ENCODE measurements around the gene MBD2. TPM values are rescaled to one million over a fixed set of nuclear protein-coding genes. Genes with fewer than 3 reads are reported as not detected.
A peak's percentile ranks its signal among the peaks of the same experiment; 100 is the strongest.
"Not testable (repeated sequence)": the region's sequence is repeated elsewhere in the genome, so short reads cannot be mapped to it uniquely, and the experiment has no call there.

MBD2 gene
- 100 to 1,000 TPM in 1 of 2 experiments, 10 to 100 TPM in 1; 96.3 to 104 TPM for total RNA-seq

- Mint-ChIP-seq H3K9me3 (no peaks in the 10 kb centered on the region), H3K4me3 (peak within 1 kb of the TSS; percentile 96), H3K36me3 (peaks cover 3% of the 10 kb centered on the region), H3K27ac (peak within 1 kb of the TSS; percentile 98), H3K27me3 (peaks cover 2% of the 10 kb centered on the region), H3K4me1 (peaks cover 33% of the 10 kb centered on the region)
- POLR2A ChIA-PET = interaction anchor here (0.6 to 1.7 kb wide), 5 partner anchors 13 to 133 kb away, joined by 3 to 33 read pairs (median 7); partner anchors contain the start of genes C18orf54, POLI and STARD6
- ATAC-seq (ENCODE audit: low read depth) (peak; percentile 95), DNase-seq (peak; percentile 97)
These were observed at the start of gene MBD2 for GRCh38 chr18:54224379-54225014. Gene MBD2, minus strand, starts transcription at chr18:54224669. Its CDS starts 110 bp downstream, at chr18:54224559.

GRCh38 chr18:54269893-54270844, 45.7 kb upstream of the MBD2 start:
- Mint-ChIP-seq H3K36me3 (peaks cover 5% of the 10 kb centered on the region), H3K9me3 (no peaks in the 10 kb centered on the region), H3K27me3 (no peaks in the 10 kb centered on the region), H3K27ac (peak overlapping the region; percentile 95), H3K4me3 (peak overlapping the region; percentile 89), H3K4me1 (peaks cover 18% of the 10 kb centered on the region)
- ATAC-seq (ENCODE audit: low read depth) (peak; percentile 57), DNase-seq (no peak)
- POLR2A ChIA-PET = interaction anchor here (0.7 to 3.6 kb wide), 6 partner anchors 32 to 106 kb away, joined by 3 to 38 read pairs (median 19); partner anchors contain the start of genes C18orf54, MBD2 and STARD6

- DNase-seq = no peak
- Mint-ChIP-seq H3K4me1 (peaks cover 21% of the 10 kb centered on the region), H3K27ac (peak overlapping the region; percentile 95), H3K9me3 (no peaks in the 10 kb centered on the region), H3K36me3 (peaks cover 5% of the 10 kb centered on the region), H3K27me3 (no peaks in the 10 kb centered on the region), H3K4me3 (peak overlapping the region; percentile 89)
- no peak for ATAC-seq (ENCODE audit: low read depth)
- POLR2A ChIA-PET = interaction anchor here (0.7 to 3.6 kb wide), 6 partner anchors 31 to 462 kb away, joined by 3 to 38 read pairs (median 18); partner anchors contain the start of genes C18orf54, MBD2 and STARD6
These were observed 44.3 kb upstream of the MBD2 start for GRCh38 chr18:54268751-54269150.

GRCh38 chr18:54267701-54268100, 43.2 kb upstream of the MBD2 start:
- Mint-ChIP-seq H3K27ac (no peak overlapping the region), H3K36me3 (peaks cover 5% of the 10 kb centered on the region), H3K4me1 (peaks cover 25% of the 10 kb centered on the region), H3K9me3 (no peaks in the 10 kb centered on the region), H3K4me3 (no peak overlapping the region), H3K27me3 (no peaks in the 10 kb centered on the region)
- DNase-seq = no peak
- ATAC-seq (ENCODE audit: low read depth) = no peak
- POLR2A ChIA-PET = interaction anchor here (2.1 kb wide), 1 partner anchor 43 kb away, joined by 7 read pairs; the partner anchor contains the start of gene MBD2

- H3K4me3 Mint-ChIP-seq = peak overlapping the region; percentile 35
- POLR2A ChIA-PET = interaction anchor here (1.0 kb wide), 1 partner anchor 39 kb away, joined by 4 read pairs; the partner anchor contains the start of gene MBD2
- peaks cover 2% of the 10 kb centered on the region for H3K36me3 Mint-ChIP-seq
- no peaks in the 10 kb centered on the region for H3K27me3 Mint-ChIP-seq
- peaks cover 22% of the 10 kb centered on the region for H3K4me1 Mint-ChIP-seq
- ATAC-seq (ENCODE audit: low read depth) (peak; percentile 57), DNase-seq (no peak)
- no peaks in the 10 kb centered on the region for H3K9me3 Mint-ChIP-seq
- peak overlapping the region; percentile 78 for H3K27ac Mint-ChIP-seq
These were observed 39.5 kb upstream of the MBD2 start for GRCh38 chr18:54263904-54264336.

GRCh38 chr18:54261894-54262293, 37.4 kb upstream of the MBD2 start:
- DNase-seq (no peak), ATAC-seq (ENCODE audit: low read depth) (peak; percentile 22)
- no peaks in the 10 kb centered on the region for H3K27me3 Mint-ChIP-seq
- H3K36me3 Mint-ChIP-seq = peaks cover 2% of the 10 kb centered on the region
- POLR2A ChIA-PET = no interaction called here
- no peaks in the 10 kb centered on the region for H3K9me3 Mint-ChIP-seq
- peak overlapping the region; percentile 51 for H3K27ac Mint-ChIP-seq
- no peak overlapping the region for H3K4me3 Mint-ChIP-seq
- H3K4me1 Mint-ChIP-seq = peaks cover 22% of the 10 kb centered on the region

- POLR2A ChIA-PET = interaction anchor here (0.7 kb wide), 1 partner anchor 141 kb away, joined by 3 read pairs; no protein-coding TSS in a partner anchor
- DNase-seq (no peak), ATAC-seq (ENCODE audit: low read depth) (no peak)
- Mint-ChIP-seq H3K27ac (no peak overlapping the region), H3K27me3 (peaks cover 4% of the 10 kb centered on the region), H3K9me3 (no peaks in the 10 kb centered on the region), H3K4me1 (peaks cover 18% of the 10 kb centered on the region), H3K4me3 (no peak overlapping the region), H3K36me3 (peaks cover 2% of the 10 kb centered on the region)
These were observed 36.1 kb upstream of the MBD2 start for GRCh38 chr18:54260396-54261072.

- ATAC-seq (ENCODE audit: low read depth); H3K36me3 Mint-ChIP-seq; H3K27ac Mint-ChIP-seq; H3K4me3 Mint-ChIP-seq; H3K4me1 Mint-ChIP-seq; DNase-seq; H3K9me3 Mint-ChIP-seq; POLR2A ChIA-PET: not testable (repeated sequence)
- peaks cover 11% of the 10 kb centered on the region for H3K27me3 Mint-ChIP-seq
These were observed 33.3 kb upstream of the MBD2 start for GRCh38 chr18:54257818-54258217.

GRCh38 chr18:54257015-54257414, 32.5 kb upstream of the MBD2 start:
- H3K27ac Mint-ChIP-seq = no peak overlapping the region
- no peak overlapping the region for H3K4me3 Mint-ChIP-seq
- peaks cover 7% of the 10 kb centered on the region for H3K4me1 Mint-ChIP-seq
- H3K27me3 Mint-ChIP-seq = peaks cover 11% of the 10 kb centered on the region
- ATAC-seq (ENCODE audit: low read depth) = no peak
- DNase-seq = no peak
- POLR2A ChIA-PET = no interaction called here
- H3K9me3 Mint-ChIP-seq = no peaks in the 10 kb centered on the region
- no peaks in the 10 kb centered on the region for H3K36me3 Mint-ChIP-seq

GRCh38 chr18:54255141-54255540, 30.7 kb upstream of the MBD2 start:
- H3K4me3 Mint-ChIP-seq = no peak overlapping the region
- H3K36me3 Mint-ChIP-seq = no peaks in the 10 kb centered on the region
- H3K4me1 Mint-ChIP-seq = peaks cover 5% of the 10 kb centered on the region
- ATAC-seq (ENCODE audit: low read depth) = no peak
- no peak overlapping the region for H3K27ac Mint-ChIP-seq
- peaks cover 2% of the 10 kb centered on the region for H3K9me3 Mint-ChIP-seq
- H3K27me3 Mint-ChIP-seq = peaks cover 11% of the 10 kb centered on the region
- DNase-seq = no peak
- POLR2A ChIA-PET = no interaction called here

- H3K27me3 Mint-ChIP-seq = peaks cover 11% of the 10 kb centered on the region
- ATAC-seq (ENCODE audit: low read depth) (no peak), DNase-seq (no peak)
- peaks cover 2% of the 10 kb centered on the region for H3K9me3 Mint-ChIP-seq
- POLR2A ChIA-PET = no interaction called here
- H3K27ac Mint-ChIP-seq = no peak overlapping the region
- peaks cover 5% of the 10 kb centered on the region for H3K4me1 Mint-ChIP-seq
- H3K36me3 Mint-ChIP-seq = no peaks in the 10 kb centered on the region
- H3K4me3 Mint-ChIP-seq = no peak overlapping the region
These were observed 29.8 kb upstream of the MBD2 start for GRCh38 chr18:54254265-54254758.

GRCh38 chr18:54251606-54252390, 27.3 kb upstream of the MBD2 start:
- POLR2A ChIA-PET = no interaction called here

More at GRCh38 chr18:54251606-54252390, 27.3 kb upstream of the MBD2 start:
- Mint-ChIP-seq H3K4me3 (no peak overlapping the region), H3K9me3 (peaks cover 2% of the 10 kb centered on the region), H3K27me3 (peaks cover 13% of the 10 kb centered on the region), H3K36me3 (peaks cover 3% of the 10 kb centered on the region), H3K27ac (no peak overlapping the region), H3K4me1 (peaks cover 12% of the 10 kb centered on the region)
- ATAC-seq (ENCODE audit: low read depth) = no peak
- no peak for DNase-seq

Measured in activated naive CD8-positive, alpha-beta T cell treated with anti-CD3 and anti-CD28 coated beads, Interleukin-2, amount 10 ng/mL, durations not matched to agents 7 days and 5 days (primary cell).